ENCODE measurements around the gene SPATS2L. TPM values are rescaled to one million over a fixed set of nuclear protein-coding genes. Genes with fewer than 3 reads are reported as not detected.

The SPATS2L gene
- total and polyA plus RNA-seq, 2 donors (not counting 1 experiment from before 2014, with no cell fraction given), result 0.27 to 0.44 TPM

- Histone ChIP-seq H3K27me3 (replicated peaks in 1 of 4; ENCODE audit: control extremely low read depth in 1 of 4, control insufficient read depth in 3 of 4, insufficient read depth in 4 of 4, low read length in 3 of 4) (no peaks in the 10 kb centered on the region), H3K4me2 (replicated peaks; ENCODE audit: low read depth, low read length, poor library complexity, severe bottlenecking) (no peak overlapping the region), H2AFZ (ENCODE audit: insufficient read depth, low read depth, low read length, poor library complexity, severe bottlenecking) (no peak overlapping the region), H3K9me3 (ENCODE audit: control extremely low read depth in 1 of 3, control insufficient read depth in 2 of 3, insufficient read depth in 1 of 3, low read length in 2 of 3) (no peaks in the 10 kb centered on the region), H3K4me1 (ENCODE audit: control insufficient read depth in 2 of 2, insufficient read depth in 2 of 2, low read length in 2 of 2) (no peaks in the 10 kb centered on the region), H3K27ac (ENCODE audit: low read length in 2 of 2) (no peak overlapping the region), H3K4me3 (ENCODE audit: control extremely low read depth in 1 of 5, extremely low read depth in 1 of 5, insufficient read depth in 1 of 5, low read depth in 2 of 5, low read length in 4 of 5) (no peak overlapping the region), H3K36me3 (replicated peaks in 1 of 2; ENCODE audit: control extremely low read depth in 1 of 2, control insufficient read depth in 1 of 2, extremely low read depth in 1 of 2, insufficient read depth in 2 of 2, low read length in 1 of 2) (no peaks in the 10 kb centered on the region), H3K9ac (ENCODE audit: low read length) (no peak overlapping the region), H4K20me1 (ENCODE audit: control insufficient read depth, insufficient read depth, low read length, poor library complexity, severe bottlenecking) (no peaks in the 10 kb centered on the region), H3K79me2 (ENCODE audit: control insufficient read depth, insufficient read depth, low read length) (no peaks in the 10 kb centered on the region)
- TF ChIP-seq, protein P1, sequence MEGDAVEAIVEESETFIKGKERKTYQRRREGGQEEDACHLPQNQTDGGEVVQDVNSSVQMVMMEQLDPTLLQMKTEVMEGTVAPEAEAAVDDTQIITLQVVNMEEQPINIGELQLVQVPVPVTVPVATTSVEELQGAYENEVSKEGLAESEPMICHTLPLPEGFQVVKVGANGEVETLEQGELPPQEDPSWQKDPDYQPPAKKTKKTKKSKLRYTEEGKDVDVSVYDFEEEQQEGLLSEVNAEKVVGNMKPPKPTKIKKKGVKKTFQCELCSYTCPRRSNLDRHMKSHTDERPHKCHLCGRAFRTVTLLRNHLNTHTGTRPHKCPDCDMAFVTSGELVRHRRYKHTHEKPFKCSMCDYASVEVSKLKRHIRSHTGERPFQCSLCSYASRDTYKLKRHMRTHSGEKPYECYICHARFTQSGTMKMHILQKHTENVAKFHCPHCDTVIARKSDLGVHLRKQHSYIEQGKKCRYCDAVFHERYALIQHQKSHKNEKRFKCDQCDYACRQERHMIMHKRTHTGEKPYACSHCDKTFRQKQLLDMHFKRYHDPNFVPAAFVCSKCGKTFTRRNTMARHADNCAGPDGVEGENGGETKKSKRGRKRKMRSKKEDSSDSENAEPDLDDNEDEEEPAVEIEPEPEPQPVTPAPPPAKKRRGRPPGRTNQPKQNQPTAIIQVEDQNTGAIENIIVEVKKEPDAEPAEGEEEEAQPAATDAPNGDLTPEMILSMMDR (IDR thresholded peaks at IDR 0.05), result no peak
- no peak for TF ChIP-seq EZH2 (IDR thresholded peaks at IDR 0.05; ENCODE audit: borderline replicate concordance, insufficient read depth, low read depth, low read length, poor library complexity, severe bottlenecking)
- no peaks in the 10 kb centered on the region for H3K9me3 Mint-ChIP-seq (ENCODE audit: insufficient read depth)
- H3K27ac Mint-ChIP-seq, result no peak overlapping the region
- ChIA-PET CTCF (no interaction called here), POLR2A (no interaction called here)
- no peaks in the 10 kb centered on the region for H3K4me1 Mint-ChIP-seq
- WGBS (ENCODE audit: insufficient coverage), result no CpG with 5 or more reads among the region's 1 CpG
- no peak overlapping the region for H3K4me3 Mint-ChIP-seq
- intact Hi-C loops (cut with micrococcal nuclease), result no loop called here
- no peak for ATAC-seq (ENCODE audit: low read depth)
- peaks cover 18% of the 10 kb centered on the region for H3K27me3 Mint-ChIP-seq
- no peak for DNase-seq
Observed at GRCh38 chr2:200438251-200438650, 131.8 kb downstream of the SPATS2L start.

DNA sequence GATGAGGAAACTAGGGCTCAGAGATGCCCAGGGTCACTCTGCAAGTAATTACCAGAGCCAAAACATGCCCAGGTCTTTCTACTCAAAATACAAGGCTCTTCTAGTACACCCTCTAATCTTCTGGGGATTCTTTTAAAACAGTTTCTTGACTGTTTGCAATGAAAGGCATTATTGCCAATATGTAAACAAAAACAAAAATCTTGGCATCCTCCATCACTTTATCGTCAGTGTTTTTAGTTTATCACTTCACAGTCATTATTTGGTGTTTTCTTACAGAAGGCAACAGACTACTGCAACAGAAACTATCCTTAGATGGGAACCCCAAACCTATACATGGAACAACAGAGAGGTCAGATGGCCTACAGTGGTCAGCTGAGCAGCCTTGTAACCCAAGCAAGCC lies 132.4 kb downstream of the SPATS2L start:
- Histone ChIP-seq H3K4me1 (ENCODE audit: control insufficient read depth in 2 of 2, insufficient read depth in 2 of 2, low read length in 2 of 2) (no peaks in the 10 kb centered on the region), H3K9ac (ENCODE audit: low read length) (no peak overlapping the region), H3K9me3 (ENCODE audit: control extremely low read depth in 1 of 3, control insufficient read depth in 2 of 3, insufficient read depth in 1 of 3, low read length in 2 of 3) (no peaks in the 10 kb centered on the region), H3K4me2 (replicated peaks; ENCODE audit: low read depth, low read length, poor library complexity, severe bottlenecking) (no peak overlapping the region), H4K20me1 (ENCODE audit: control insufficient read depth, insufficient read depth, low read length, poor library complexity, severe bottlenecking) (no peaks in the 10 kb centered on the region), H3K27me3 (replicated peaks in 1 of 4; ENCODE audit: control extremely low read depth in 1 of 4, control insufficient read depth in 3 of 4, insufficient read depth in 4 of 4, low read length in 3 of 4) (no peaks in the 10 kb centered on the region), H3K27ac (ENCODE audit: low read length in 2 of 2) (no peak overlapping the region), H3K4me3 (ENCODE audit: control extremely low read depth in 1 of 5, extremely low read depth in 1 of 5, insufficient read depth in 1 of 5, low read depth in 2 of 5, low read length in 4 of 5) (no peak overlapping the region), H2AFZ (ENCODE audit: insufficient read depth, low read depth, low read length, poor library complexity, severe bottlenecking) (no peak overlapping the region), H3K36me3 (replicated peaks in 1 of 2; ENCODE audit: control extremely low read depth in 1 of 2, control insufficient read depth in 1 of 2, extremely low read depth in 1 of 2, insufficient read depth in 2 of 2, low read length in 1 of 2) (no peaks in the 10 kb centered on the region), H3K79me2 (ENCODE audit: control insufficient read depth, insufficient read depth, low read length) (no peaks in the 10 kb centered on the region)
- H3K4me3 Mint-ChIP-seq, result no peak overlapping the region
- ATAC-seq (ENCODE audit: low read depth) (no peak), DNase-seq (no peak)
- H3K27me3 Mint-ChIP-seq, result peaks cover 24% of the 10 kb centered on the region
- intact Hi-C loops (cut with micrococcal nuclease), result no loop called here
- H3K4me1 Mint-ChIP-seq, result no peaks in the 10 kb centered on the region
- H3K27ac Mint-ChIP-seq, result no peak overlapping the region
- ChIA-PET CTCF (no interaction called here), POLR2A (no interaction called here)
- no peak for TF ChIP-seq EZH2 (IDR thresholded peaks at IDR 0.05; ENCODE audit: borderline replicate concordance, insufficient read depth, low read depth, low read length, poor library complexity, severe bottlenecking)
- TF ChIP-seq, protein P1 (IDR thresholded peaks at IDR 0.05), result no peak
- no peaks in the 10 kb centered on the region for H3K9me3 Mint-ChIP-seq (ENCODE audit: insufficient read depth)
- no CpG with 5 or more reads among the region's 1 CpG for WGBS (ENCODE audit: insufficient coverage)
